Common myeloid progenitor, CD34-positive (primary cell): Measurements from ENCODE around the gene RPS6KL1.

ENCODE experiments used
- CTCF ChIA-PET: fragments of 350-600 bp; sonication (Branson Sonifier 250); formaldehyde crosslinking; loops from one replicate; lab custom pipeline; 2021; ENCODE audit warnings: antibody characterized with exemption; lab: Charles Lee
- POLR2A ChIA-PET: fragments of 350-600 bp; sonication (Branson Sonifier 250); formaldehyde crosslinking; loops from one replicate; lab custom pipeline; 2021; ENCODE audit warnings: antibody characterized with exemption; lab: Charles Lee
- DNase-seq, 3 donors: peaks; one replicate each; pipeline versions ENCODE4 v3.0.0 to v3.0.0-alpha.2; 2013
- H3K27ac ChIP-seq, 2 experiments: 1 replicate in 1 of 2; 2 replicates in 1 of 2; pipeline ENCODE4 v1.7.0; 2013; ENCODE audit warnings: inconsistent platforms in 2 of 2, low read length in 2 of 2, mild to moderate bottlenecking in 2 of 2, low read depth in 1 of 2, moderate library complexity in 1 of 2; ENCODE audit not compliant: severe bottlenecking in 2 of 2, insufficient read depth in 1 of 2, poor library complexity in 1 of 2
- H3K27me3 ChIP-seq, 5 experiments: replicated peaks in 2 of 5; 1 replicate in 3 of 5; 2 replicates in 2 of 5; pipeline versions ENCODE4 v1.6.1 to v1.7.0; 2013; ENCODE audit warnings: low read length in 4 of 5, mild to moderate bottlenecking in 2 of 5, moderate library complexity in 2 of 5, inconsistent platforms in 1 of 5; ENCODE audit not compliant: insufficient read depth in 5 of 5, control insufficient read depth in 4 of 5
- H3K36me3 ChIP-seq, 4 experiments: 1 replicate in 2 of 4; 2 replicates in 2 of 4; pipeline versions ENCODE4 v1.6.1 to v1.7.0; 2013; ENCODE audit warnings: low read length in 3 of 4, control low read depth in 1 of 4, mild to moderate bottlenecking in 1 of 4; ENCODE audit not compliant: control insufficient read depth in 4 of 4, insufficient read depth in 4 of 4
- H3K4me1 ChIP-seq, 4 experiments: 1 replicate in 3 of 4; 2 replicates in 1 of 4; pipeline versions ENCODE4 v1.6.1 to v1.7.1; 2013; ENCODE audit warnings: low read length in 3 of 4, mild to moderate bottlenecking in 3 of 4, control low read depth in 1 of 4, inconsistent platforms in 1 of 4, moderate library complexity in 1 of 4; ENCODE audit not compliant: control insufficient read depth in 4 of 4, insufficient read depth in 4 of 4; ENCODE audit errors: control extremely low read depth in 1 of 4
- H3K4me3 ChIP-seq, 7 experiments: 1 replicate in 4 of 7; 2 replicates in 3 of 7; pipeline versions ENCODE4 v1.5.1 to v1.7.0; 2013; ENCODE audit warnings: mild to moderate bottlenecking in 7 of 7, low read length in 6 of 7, moderate library complexity in 6 of 7, inconsistent platforms in 2 of 7, low read depth in 2 of 7, control low read depth in 1 of 7; ENCODE audit not compliant: insufficient read depth in 4 of 7, control insufficient read depth in 1 of 7; ENCODE audit errors: extremely low read depth in 1 of 7
- H3K9me3 ChIP-seq, 5 experiments: 1 replicate in 4 of 5; 2 replicates in 1 of 5; pipeline versions ENCODE4 v1.6.1 to v1.7.1; 2013; ENCODE audit warnings: low read length in 4 of 5, mild to moderate bottlenecking in 2 of 5, inconsistent platforms in 1 of 5, low read depth in 1 of 5, moderate library complexity in 1 of 5; ENCODE audit not compliant: control insufficient read depth in 4 of 5, insufficient read depth in 2 of 5; ENCODE audit errors: control extremely low read depth in 1 of 5
- WGBS: methylation state at CpG from one replicate; pipeline ENCODE4 v1.1.5; 2013; ENCODE audit not compliant: insufficient coverage; 5-methylcytosine and 5-hydroxymethylcytosine counted together

RPS6KL1 gene

GRCh38 chr14:74867673-74868072 lies 55.4 kb downstream of the RPS6KL1 start:
- H3K27ac ChIP-seq, result peak overlapping the region in 1 of 2 experiments; percentile 17
- 40% methylated on average over 3 of the region's 5 CpGs for WGBS
- no peaks in the 10 kb centered on the region for H3K27me3 ChIP-seq
- H3K36me3 ChIP-seq, result no peaks in the 10 kb centered on the region
- peaks cover 19 to 32% (median 27%) of the 10 kb centered on the region in 4 experiments for H3K4me1 ChIP-seq
- DNase-seq, result peak; percentile 48 to 90 (median 87)
- no peaks in the 10 kb centered on the region for H3K9me3 ChIP-seq
- ChIA-PET POLR2A (interaction anchor here (0.6 kb wide), 1 partner anchor 742 kb away, joined by 3 read pairs; no protein-coding TSS in a partner anchor), CTCF (interaction anchor here (1.0 to 22.1 kb wide), 8 partner anchors 8 to 236 kb away, joined by 3 to 498 read pairs (median 9); partner anchors contain the start of genes DLST and PROX2)
- peak overlapping the region in 1 of 7 experiments; percentile 6 for H3K4me3 ChIP-seq

GRCh38 chr14:74866708-74867389 lies 56.2 kb downstream of the RPS6KL1 start:
- DNase-seq, result no peak
- 96% methylated on average over 3 of the region's 3 CpGs for WGBS
- H3K27ac ChIP-seq, result no peak overlapping the region

DNA sequence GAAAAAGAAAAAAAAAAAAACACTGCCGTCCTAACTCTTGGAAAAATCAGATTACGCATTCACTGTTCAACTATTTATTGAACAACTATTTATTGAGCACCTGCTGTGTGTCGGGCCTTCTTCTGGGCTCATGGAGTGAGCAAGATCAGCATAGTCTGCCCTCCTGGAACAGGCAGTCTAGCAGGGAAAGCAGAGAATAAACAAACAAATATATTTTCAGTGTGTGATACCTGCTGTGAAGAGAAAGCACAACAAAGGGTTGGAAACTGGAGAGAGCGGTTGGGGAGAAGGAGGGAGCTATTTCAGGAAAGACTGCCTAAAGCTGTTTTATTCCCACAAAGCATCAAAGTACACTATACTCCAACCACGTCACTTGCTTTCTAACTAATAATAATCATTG lies 57.9 kb downstream of the RPS6KL1 start:
- H3K36me3 ChIP-seq, result no peaks in the 10 kb centered on the region
- no peak overlapping the region for H3K27ac ChIP-seq
- H3K27me3 ChIP-seq, result no peaks in the 10 kb centered on the region
- ChIA-PET POLR2A (no interaction called here), CTCF (interaction anchor here (0.7 to 22.1 kb wide), 5 partner anchors 12 to 124 kb away, joined by 3 to 498 read pairs (median 281); partner anchors contain the start of genes DLST and PROX2)
- WGBS, result no CpG with 5 or more reads among the region's 5 CpGs
- peaks cover 19 to 43% (median 30%) of the 10 kb centered on the region in 4 experiments for H3K4me1 ChIP-seq
- H3K9me3 ChIP-seq, result no peaks in the 10 kb centered on the region
- H3K4me3 ChIP-seq, result no peak overlapping the region
- no peak for DNase-seq

More at GRCh38 chr14:74866708-74867389, 56.2 kb downstream of the RPS6KL1 start:
- ChIA-PET POLR2A (interaction anchor here (0.6 kb wide), 1 partner anchor 743 kb away, joined by 3 read pairs; no protein-coding TSS in a partner anchor), CTCF (interaction anchor here (2.0 to 22.1 kb wide), 5 partner anchors 7 to 221 kb away, joined by 5 to 498 read pairs (median 434); partner anchors contain the start of genes DLST and PROX2)
- H3K27me3 ChIP-seq, result no peaks in the 10 kb centered on the region
- no peaks in the 10 kb centered on the region for H3K9me3 ChIP-seq
- no peak overlapping the region for H3K4me3 ChIP-seq
- peaks cover 19 to 37% (median 30%) of the 10 kb centered on the region in 4 experiments for H3K4me1 ChIP-seq
- no peaks in the 10 kb centered on the region for H3K36me3 ChIP-seq

DNA sequence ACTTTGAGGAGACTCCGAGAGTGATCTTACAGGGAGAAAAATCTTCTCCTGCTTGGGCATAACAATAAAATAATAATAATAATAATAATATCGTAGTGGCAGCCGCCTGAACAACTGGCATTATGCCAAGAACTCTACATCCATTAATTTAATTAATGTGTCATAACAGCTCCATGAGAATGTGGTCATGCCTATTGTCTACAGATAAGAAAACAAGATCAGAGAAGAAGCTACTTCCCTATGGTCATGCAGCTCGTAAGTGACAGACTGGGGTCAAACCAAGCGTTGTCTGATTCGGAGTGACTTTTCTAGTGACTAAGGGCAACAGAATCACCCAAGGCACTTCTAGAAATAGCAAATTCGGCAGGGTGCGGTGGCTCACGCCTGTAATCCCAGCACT lies 58.9 kb downstream of the RPS6KL1 start:
- no peaks in the 10 kb centered on the region for H3K9me3 ChIP-seq
- H3K36me3 ChIP-seq, result no peaks in the 10 kb centered on the region
- 90% methylated on average over 6 of the region's 9 CpGs for WGBS
- no peak overlapping the region for H3K4me3 ChIP-seq
- ChIA-PET CTCF (interaction anchor here (1.2 to 22.1 kb wide), 6 partner anchors 13 to 225 kb away, joined by 3 to 498 read pairs (median 178); partner anchors contain the start of genes DLST and PROX2), POLR2A (interaction anchor here (1.1 kb wide), 1 partner anchor 9 kb away, joined by 3 read pairs; no protein-coding TSS in a partner anchor)
- H3K27ac ChIP-seq, result no peak overlapping the region
- peaks cover 19 to 43% (median 30%) of the 10 kb centered on the region in 4 experiments for H3K4me1 ChIP-seq
- no peaks in the 10 kb centered on the region for H3K27me3 ChIP-seq
- peak in 2 of 3 donors; percentile 39 to 60 for DNase-seq

GRCh38 chr14:74863274-74863673 lies 59.8 kb downstream of the RPS6KL1 start:
- H3K4me1 ChIP-seq, result peaks cover 19 to 41% (median 30%) of the 10 kb centered on the region in 4 experiments
- no peaks in the 10 kb centered on the region for H3K36me3 ChIP-seq
- H3K27me3 ChIP-seq, result no peaks in the 10 kb centered on the region
- H3K27ac ChIP-seq, result no peak overlapping the region
- 31% methylated on average over 8 of the region's 9 CpGs for WGBS
- ChIA-PET POLR2A (interaction anchor here (0.6 to 1.2 kb wide), 4 partner anchors 10 to 360 kb away, joined by 3 to 8 read pairs (median 4); no protein-coding TSS in a partner anchor), CTCF (interaction anchor here (0.9 to 22.1 kb wide), 12 partner anchors 13 to 226 kb away, joined by 3 to 498 read pairs (median 22); partner anchors contain the start of genes DLST and PROX2)
- H3K4me3 ChIP-seq, result peak overlapping the region in 2 of 7 experiments; percentile 12 to 18
- H3K9me3 ChIP-seq, result no peaks in the 10 kb centered on the region
- peak in 2 of 3 donors; percentile 63 to 64 for DNase-seq

GRCh38 chr14:74861734-74862090 lies 61.3 kb downstream of the RPS6KL1 start:
- no peak for DNase-seq
- ChIA-PET POLR2A (no interaction called here), CTCF (interaction anchor here (1.0 to 22.1 kb wide), 15 partner anchors 11 to 234 kb away, joined by 3 to 498 read pairs (median 16); partner anchors contain the start of genes DLST, PROX2 and ZC2HC1C)
- no peak overlapping the region for H3K4me3 ChIP-seq
- H3K27ac ChIP-seq, result no peak overlapping the region
- no peaks in the 10 kb centered on the region for H3K9me3 ChIP-seq
- H3K4me1 ChIP-seq, result peaks cover 9 to 26% (median 17%) of the 10 kb centered on the region in 4 experiments
- no peaks in the 10 kb centered on the region for H3K27me3 ChIP-seq
- H3K36me3 ChIP-seq, result no peaks in the 10 kb centered on the region
- 83% methylated on average over 1 of the region's 3 CpGs for WGBS
